Peyer's patch (tissue), 4 donors: ENCODE data around the gene C7orf57.

Experiments used
- POLR2A ChIP-seq, 2 donors: fragments of 450-650 bp; IDR thresholded peaks; one replicate each; pipeline ENCODE4 v1.5.1; 2017; ENCODE audit warnings: antibody characterized with exemption in 2 of 2, mild to moderate bottlenecking in 2 of 2, moderate library complexity in 2 of 2
- TF ChIP-seq, protein P1 (sequence below), 6 experiments: fragments of 450-650 bp in 4 of 6; fragments of 200-600 bp in 2 of 6; sonication (generic) in 1 of 6; IDR thresholded peaks; one replicate each; pipeline ENCODE4 v1.5.1; 2017 to 2019; ENCODE audit warnings: antibody characterized with exemption in 6 of 6, mild to moderate bottlenecking in 3 of 6, moderate library complexity in 1 of 6

DNA sequence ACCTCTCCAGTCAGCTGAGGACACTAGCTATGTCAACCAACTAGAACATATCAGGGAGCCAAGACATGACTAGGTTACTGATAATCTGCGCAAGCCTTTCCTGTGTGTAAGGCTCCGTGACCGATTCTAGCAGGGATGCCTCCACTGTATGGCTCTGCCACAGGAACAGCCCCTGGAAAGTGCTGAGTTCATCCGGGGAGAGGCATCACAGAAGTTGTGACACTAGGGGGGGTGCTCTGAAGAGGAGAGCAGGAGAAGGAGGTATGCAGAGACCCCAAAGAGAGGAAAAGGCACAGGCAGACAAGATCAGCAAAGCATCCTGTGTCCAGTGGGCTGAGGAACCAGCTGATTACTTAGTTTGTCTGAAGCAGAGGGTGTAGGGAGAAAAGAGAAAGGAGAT is 67.2 kb downstream of the C7orf57 start:
- TF ChIP-seq, protein P1, sequence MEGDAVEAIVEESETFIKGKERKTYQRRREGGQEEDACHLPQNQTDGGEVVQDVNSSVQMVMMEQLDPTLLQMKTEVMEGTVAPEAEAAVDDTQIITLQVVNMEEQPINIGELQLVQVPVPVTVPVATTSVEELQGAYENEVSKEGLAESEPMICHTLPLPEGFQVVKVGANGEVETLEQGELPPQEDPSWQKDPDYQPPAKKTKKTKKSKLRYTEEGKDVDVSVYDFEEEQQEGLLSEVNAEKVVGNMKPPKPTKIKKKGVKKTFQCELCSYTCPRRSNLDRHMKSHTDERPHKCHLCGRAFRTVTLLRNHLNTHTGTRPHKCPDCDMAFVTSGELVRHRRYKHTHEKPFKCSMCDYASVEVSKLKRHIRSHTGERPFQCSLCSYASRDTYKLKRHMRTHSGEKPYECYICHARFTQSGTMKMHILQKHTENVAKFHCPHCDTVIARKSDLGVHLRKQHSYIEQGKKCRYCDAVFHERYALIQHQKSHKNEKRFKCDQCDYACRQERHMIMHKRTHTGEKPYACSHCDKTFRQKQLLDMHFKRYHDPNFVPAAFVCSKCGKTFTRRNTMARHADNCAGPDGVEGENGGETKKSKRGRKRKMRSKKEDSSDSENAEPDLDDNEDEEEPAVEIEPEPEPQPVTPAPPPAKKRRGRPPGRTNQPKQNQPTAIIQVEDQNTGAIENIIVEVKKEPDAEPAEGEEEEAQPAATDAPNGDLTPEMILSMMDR (IDR thresholded peaks at IDR 0.05), result no peak
- no peak for TF ChIP-seq POLR2A (IDR thresholded peaks at IDR 0.05)
